HepG2 (cell line): ENCODE data around the gene IL16. TPM values are rescaled to one million over a fixed set of nuclear protein-coding genes. Genes with fewer than 3 reads are reported as not detected.
A peak's percentile ranks its signal among the peaks of the same experiment; 100 is the strongest.

ENCODE experiments used
- HOXA9 ChIP-seq: sonication (generic); formaldehyde crosslinking; IDR thresholded peaks from 2 replicates; pipeline ENCODE4 v1.8.1; 2022; ENCODE audit warnings: missing genetic modification reagents, mild to moderate bottlenecking, moderate library complexity, borderline replicate concordance
- NONO ChIP-seq, 2 experiments: fragments of 450-650 bp in 1 of 2; sonication (generic) in 1 of 2; formaldehyde crosslinking in 1 of 2; IDR thresholded peaks in 1 of 2; conservative IDR thresholded peaks in 1 of 2; 2 replicates each; pipeline versions ENCODE4 v1.6.1 to v1.8.0; 2017 to 2022; ENCODE audit warnings: mild to moderate bottlenecking in 1 of 2, missing genetic modification reagents in 1 of 2, moderate library complexity in 1 of 2
- SPEN ChIP-seq: sonication (generic); formaldehyde crosslinking; IDR thresholded peaks from 2 replicates; pipeline ENCODE4 v1.5.1; 2020; ENCODE audit warnings: low read depth, mild to moderate bottlenecking, missing genetic modification reagents
- SRSF1 ChIP-seq: fragments of 200-400 bp; formaldehyde crosslinking; optimal IDR thresholded peaks from 2 replicates; pipeline ENCODE3; 2017; ENCODE audit warnings: mild to moderate bottlenecking, low read depth, low read length, moderate library complexity
- YEATS4 ChIP-seq: sonication (generic); formaldehyde crosslinking; IDR thresholded peaks from 2 replicates; pipeline ENCODE4 v1.4.0; 2020; ENCODE audit warnings: missing genetic modification reagents, borderline replicate concordance
- ZFY ChIP-seq: sonication (generic); formaldehyde crosslinking; IDR thresholded peaks from 2 replicates; pipeline ENCODE4 v1.4.0; 2020; ENCODE audit warnings: missing genetic modification reagents
- ZNF614 ChIP-seq: IDR thresholded peaks from 2 replicates; pipeline ENCODE4 v1.6.1; 2018; ENCODE audit warnings: missing biosample characterization, missing genetic modification reagents, inconsistent platforms, borderline replicate concordance
- ZNF737 ChIP-seq: sonication (generic); formaldehyde crosslinking; IDR thresholded peaks from 2 replicates; pipeline ENCODE4 v1.5.0; 2020; ENCODE audit warnings: missing genetic modification reagents, mild to moderate bottlenecking, borderline replicate concordance
- ZNF776 ChIP-seq: sonication (generic); formaldehyde crosslinking; IDR thresholded peaks from 2 replicates; pipeline ENCODE4 v1.4.0; 2020; ENCODE audit warnings: mild to moderate bottlenecking, missing genetic modification reagents
- ZSCAN20 ChIP-seq: sonication (generic); formaldehyde crosslinking; IDR thresholded peaks from 2 replicates; pipeline ENCODE4 v1.4.0; 2020; ENCODE audit warnings: missing genetic modification reagents, mild to moderate bottlenecking, borderline replicate concordance
- polyA plus RNA-seq, 8 experiments: library from polyadenylated mRNA; depleted of rRNA in 3 of 8; stranded (reverse) in 7 of 8; unstranded in 1 of 8; fragments of >200 nt; fragmentation: Illumina TruSeq in 4 of 8; extraction: Trizol in 4 of 8; gene quantifications; 2 replicates each; pipeline versions ENCODE4 v1.2.1 to v1.2.3, GENCODE V29; 2011 to 2016; ENCODE audit warnings: low read depth in 4 of 8, missing spikeins in 1 of 8, mixed read lengths in 1 of 8; ENCODE audit not compliant: insufficient read depth in 1 of 8
- total RNA-seq, 5 experiments: library from RNA; depleted of rRNA; stranded (reverse); fragments of >200 nt; fragmentation: Illumina TruSeq; extraction: Trizol; gene quantifications; 2 replicates each; pipeline ENCODE4 v1.2.3, GENCODE V29; 2016; ENCODE audit warnings: low read depth in 1 of 5
- TF ChIP-seq, protein P1 (sequence below): sonication (generic); formaldehyde crosslinking; IDR thresholded peaks from 2 replicates; pipeline ENCODE4 v1.4.0; 2020; ENCODE audit warnings: mild to moderate bottlenecking, missing genetic modification reagents
- TF ChIP-seq, protein P2 (sequence below), 2 experiments: IDR thresholded peaks; 2 replicates each; pipeline ENCODE4 v1.6.1; 2011 to 2012; ENCODE audit warnings: low read length in 2 of 2, borderline replicate concordance in 1 of 2, low read depth in 1 of 2, mild to moderate bottlenecking in 1 of 2, moderate library complexity in 1 of 2
- TF ChIP-seq, protein P3 (sequence below): sonication (generic); formaldehyde crosslinking; IDR thresholded peaks from 2 replicates; pipeline ENCODE4 v1.8.0; 2022; ENCODE audit warnings: mild to moderate bottlenecking, missing genetic modification reagents
- TF ChIP-seq, protein P4 (sequence below): sonication (generic); formaldehyde crosslinking; IDR thresholded peaks from 2 replicates; pipeline ENCODE4 v1.4.0; 2020; ENCODE audit warnings: missing genetic modification reagents
- TF ChIP-seq, protein P5 (sequence below): sonication (generic); formaldehyde crosslinking; IDR thresholded peaks from 2 replicates; pipeline ENCODE4 v1.4.0; 2020; ENCODE audit warnings: low read depth, mild to moderate bottlenecking, missing genetic modification reagents

Gene IL16
- total and polyA plus RNA-seq, 2 of the 13 experiments (the other 11 are each of a cell fraction or from before 2014, with no cell fraction given): 0.03 TPM; not detected in 1

DNA sequence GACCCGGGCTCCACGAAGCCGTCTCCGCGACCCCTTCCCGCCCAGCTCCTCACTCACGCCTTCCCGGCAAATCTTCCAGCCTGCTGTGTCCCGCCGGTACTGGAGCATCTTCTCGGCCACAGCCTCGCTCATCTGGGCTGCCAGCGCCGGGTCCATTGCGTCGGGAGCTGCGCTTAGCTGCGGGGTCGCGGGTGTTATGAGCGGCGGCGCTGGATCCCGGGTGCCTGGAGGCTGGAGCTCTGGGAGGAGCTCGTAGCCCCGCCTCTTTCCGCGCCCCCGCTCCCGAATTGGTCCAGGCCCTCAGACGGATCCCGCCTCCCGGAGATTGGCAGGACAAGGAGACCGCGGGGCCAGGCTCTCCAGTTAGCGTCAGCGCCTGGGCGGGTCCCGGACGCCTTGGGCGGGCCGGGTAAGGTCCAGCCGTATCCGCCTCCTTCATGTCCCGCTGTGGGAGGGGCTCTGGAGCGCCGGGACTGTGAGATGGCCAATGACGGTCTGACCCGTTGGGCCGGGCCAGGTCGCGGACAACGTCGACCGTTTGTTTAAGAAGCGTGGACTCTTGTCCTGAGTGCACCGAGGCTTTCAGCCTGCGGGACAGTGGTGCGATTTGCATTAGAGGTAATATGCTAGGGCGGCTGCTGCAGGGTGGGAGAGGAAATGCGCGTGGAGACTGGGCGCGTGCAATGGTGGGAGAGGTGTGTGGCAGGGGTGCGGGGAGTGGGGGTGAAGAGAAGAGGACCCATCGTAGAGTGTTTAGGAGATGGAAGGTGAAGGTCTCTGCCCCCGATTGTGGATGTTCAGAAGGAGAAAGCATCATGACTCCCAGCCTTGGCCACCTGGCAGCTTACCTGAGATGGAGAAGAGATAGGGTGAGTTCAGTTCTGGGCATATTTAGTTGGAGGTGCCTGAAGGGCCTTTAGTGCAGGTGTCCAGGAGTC lies 127.5 kb downstream of the IL16 start, which contains the start of gene STARD5 (continued):
- TF ChIP-seq, protein P1, sequence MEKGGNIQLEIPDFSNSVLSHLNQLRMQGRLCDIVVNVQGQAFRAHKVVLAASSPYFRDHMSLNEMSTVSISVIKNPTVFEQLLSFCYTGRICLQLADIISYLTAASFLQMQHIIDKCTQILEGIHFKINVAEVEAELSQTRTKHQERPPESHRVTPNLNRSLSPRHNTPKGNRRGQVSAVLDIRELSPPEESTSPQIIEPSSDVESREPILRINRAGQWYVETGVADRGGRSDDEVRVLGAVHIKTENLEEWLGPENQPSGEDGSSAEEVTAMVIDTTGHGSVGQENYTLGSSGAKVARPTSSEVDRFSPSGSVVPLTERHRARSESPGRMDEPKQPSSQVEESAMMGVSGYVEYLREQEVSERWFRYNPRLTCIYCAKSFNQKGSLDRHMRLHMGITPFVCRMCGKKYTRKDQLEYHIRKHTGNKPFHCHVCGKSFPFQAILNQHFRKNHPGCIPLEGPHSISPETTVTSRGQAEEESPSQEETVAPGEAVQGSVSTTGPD (CRISPR knock-in tag): no peak
- TF ChIP-seq SPEN (CRISPR knock-in tag): no peak; the same call in 1 of the 2 replicates
- TF ChIP-seq, protein P2, sequence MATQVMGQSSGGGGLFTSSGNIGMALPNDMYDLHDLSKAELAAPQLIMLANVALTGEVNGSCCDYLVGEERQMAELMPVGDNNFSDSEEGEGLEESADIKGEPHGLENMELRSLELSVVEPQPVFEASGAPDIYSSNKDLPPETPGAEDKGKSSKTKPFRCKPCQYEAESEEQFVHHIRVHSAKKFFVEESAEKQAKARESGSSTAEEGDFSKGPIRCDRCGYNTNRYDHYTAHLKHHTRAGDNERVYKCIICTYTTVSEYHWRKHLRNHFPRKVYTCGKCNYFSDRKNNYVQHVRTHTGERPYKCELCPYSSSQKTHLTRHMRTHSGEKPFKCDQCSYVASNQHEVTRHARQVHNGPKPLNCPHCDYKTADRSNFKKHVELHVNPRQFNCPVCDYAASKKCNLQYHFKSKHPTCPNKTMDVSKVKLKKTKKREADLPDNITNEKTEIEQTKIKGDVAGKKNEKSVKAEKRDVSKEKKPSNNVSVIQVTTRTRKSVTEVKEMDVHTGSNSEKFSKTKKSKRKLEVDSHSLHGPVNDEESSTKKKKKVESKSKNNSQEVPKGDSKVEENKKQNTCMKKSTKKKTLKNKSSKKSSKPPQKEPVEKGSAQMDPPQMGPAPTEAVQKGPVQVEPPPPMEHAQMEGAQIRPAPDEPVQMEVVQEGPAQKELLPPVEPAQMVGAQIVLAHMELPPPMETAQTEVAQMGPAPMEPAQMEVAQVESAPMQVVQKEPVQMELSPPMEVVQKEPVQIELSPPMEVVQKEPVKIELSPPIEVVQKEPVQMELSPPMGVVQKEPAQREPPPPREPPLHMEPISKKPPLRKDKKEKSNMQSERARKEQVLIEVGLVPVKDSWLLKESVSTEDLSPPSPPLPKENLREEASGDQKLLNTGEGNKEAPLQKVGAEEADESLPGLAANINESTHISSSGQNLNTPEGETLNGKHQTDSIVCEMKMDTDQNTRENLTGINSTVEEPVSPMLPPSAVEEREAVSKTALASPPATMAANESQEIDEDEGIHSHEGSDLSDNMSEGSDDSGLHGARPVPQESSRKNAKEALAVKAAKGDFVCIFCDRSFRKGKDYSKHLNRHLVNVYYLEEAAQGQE (IDR thresholded peaks at IDR 0.05; ENCODE audit: borderline replicate concordance in 1 of 2, low read depth in 1 of 2, low read length in 2 of 2): peak in 1 of 2 experiments; percentile 44; a peak in 1 of 4 replicates
- TF ChIP-seq HOXA9: 0 out of 2 replicates have a peak, but pooled peaks have one; percentile 23
- TF ChIP-seq ZSCAN20 (CRISPR knock-in tag): no peak
- TF ChIP-seq, protein P3, sequence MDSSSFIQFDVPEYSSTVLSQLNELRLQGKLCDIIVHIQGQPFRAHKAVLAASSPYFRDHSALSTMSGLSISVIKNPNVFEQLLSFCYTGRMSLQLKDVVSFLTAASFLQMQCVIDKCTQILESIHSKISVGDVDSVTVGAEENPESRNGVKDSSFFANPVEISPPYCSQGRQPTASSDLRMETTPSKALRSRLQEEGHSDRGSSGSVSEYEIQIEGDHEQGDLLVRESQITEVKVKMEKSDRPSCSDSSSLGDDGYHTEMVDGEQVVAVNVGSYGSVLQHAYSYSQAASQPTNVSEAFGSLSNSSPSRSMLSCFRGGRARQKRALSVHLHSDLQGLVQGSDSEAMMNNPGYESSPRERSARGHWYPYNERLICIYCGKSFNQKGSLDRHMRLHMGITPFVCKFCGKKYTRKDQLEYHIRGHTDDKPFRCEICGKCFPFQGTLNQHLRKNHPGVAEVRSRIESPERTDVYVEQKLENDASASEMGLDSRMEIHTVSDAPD (CRISPR knock-in tag): no peak
- TF ChIP-seq, protein P4, sequence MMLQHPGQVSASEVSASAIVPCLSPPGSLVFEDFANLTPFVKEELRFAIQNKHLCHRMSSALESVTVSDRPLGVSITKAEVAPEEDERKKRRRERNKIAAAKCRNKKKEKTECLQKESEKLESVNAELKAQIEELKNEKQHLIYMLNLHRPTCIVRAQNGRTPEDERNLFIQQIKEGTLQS (CRISPR knock-in tag): no peak
- TF ChIP-seq ZNF614: no peak
- no peak for TF ChIP-seq SRSF1
- TF ChIP-seq, protein P5, sequence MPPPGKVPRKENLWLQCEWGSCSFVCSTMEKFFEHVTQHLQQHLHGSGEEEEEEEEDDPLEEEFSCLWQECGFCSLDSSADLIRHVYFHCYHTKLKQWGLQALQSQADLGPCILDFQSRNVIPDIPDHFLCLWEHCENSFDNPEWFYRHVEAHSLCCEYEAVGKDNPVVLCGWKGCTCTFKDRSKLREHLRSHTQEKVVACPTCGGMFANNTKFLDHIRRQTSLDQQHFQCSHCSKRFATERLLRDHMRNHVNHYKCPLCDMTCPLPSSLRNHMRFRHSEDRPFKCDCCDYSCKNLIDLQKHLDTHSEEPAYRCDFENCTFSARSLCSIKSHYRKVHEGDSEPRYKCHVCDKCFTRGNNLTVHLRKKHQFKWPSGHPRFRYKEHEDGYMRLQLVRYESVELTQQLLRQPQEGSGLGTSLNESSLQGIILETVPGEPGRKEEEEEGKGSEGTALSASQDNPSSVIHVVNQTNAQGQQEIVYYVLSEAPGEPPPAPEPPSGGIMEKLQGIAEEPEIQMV (CRISPR knock-in tag): 0 out of 2 replicates have a peak, but pooled peaks have one; percentile 10
- TF ChIP-seq ZNF737 (CRISPR knock-in tag): no peak
- no peak; the same call in 1 of the 2 replicates for TF ChIP-seq ZNF776 (CRISPR knock-in tag)
- no peak for TF ChIP-seq NONO (IDR thresholded peaks at IDR 0.05)
- peak; percentile 63 for TF ChIP-seq NONO (CRISPR knock-in tag; conservative IDR thresholded peaks at IDR 0.05)
- TF ChIP-seq YEATS4 (CRISPR knock-in tag): peak; percentile 28; the same call in 1 of the 2 replicates
- TF ChIP-seq ZFY: peak; percentile 33
